OCI-LY7 (cell line): ENCODE results near the gene HOXB5.

Source experiments
- EZH2phosphoT487 ChIP-seq: fragments of 200-600 bp; sonication (generic); IDR thresholded peaks from 2 replicates; pipeline ENCODE4 v1.6.1; 2018; ENCODE audit warnings: low read depth, borderline replicate concordance, mild to moderate bottlenecking, mixed run types, antibody characterized with exemption, low read length, moderate library complexity, mixed read lengths
- TF ChIP-seq, protein P1 (sequence below): fragments of 200-600 bp; sonication (generic); conservative IDR thresholded peaks from 2 replicates; pipeline ENCODE4 v1.5.1; 2014; ENCODE audit warnings: mild to moderate bottlenecking, antibody characterized with exemption, low read length, moderate library complexity, mixed read lengths

DNA sequence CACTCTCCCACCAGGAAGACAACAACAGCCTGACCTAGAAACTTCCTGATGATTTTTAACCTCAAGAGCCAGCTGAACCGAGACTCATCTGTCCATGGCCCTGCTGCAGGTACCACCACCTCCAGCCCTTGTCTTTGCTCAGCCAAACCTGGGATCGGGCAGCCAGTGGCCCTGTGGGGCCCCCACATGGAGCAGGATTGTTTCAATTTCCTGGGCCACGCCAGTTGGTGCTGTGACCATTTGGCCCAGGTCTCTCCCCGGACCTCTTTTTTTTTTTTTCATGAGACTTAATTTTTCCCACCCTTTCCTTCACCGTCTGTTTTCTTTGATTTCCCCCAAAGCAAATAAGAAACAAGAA is 40.4 kb downstream of the HOXB5 start:
- TF ChIP-seq, protein P1, sequence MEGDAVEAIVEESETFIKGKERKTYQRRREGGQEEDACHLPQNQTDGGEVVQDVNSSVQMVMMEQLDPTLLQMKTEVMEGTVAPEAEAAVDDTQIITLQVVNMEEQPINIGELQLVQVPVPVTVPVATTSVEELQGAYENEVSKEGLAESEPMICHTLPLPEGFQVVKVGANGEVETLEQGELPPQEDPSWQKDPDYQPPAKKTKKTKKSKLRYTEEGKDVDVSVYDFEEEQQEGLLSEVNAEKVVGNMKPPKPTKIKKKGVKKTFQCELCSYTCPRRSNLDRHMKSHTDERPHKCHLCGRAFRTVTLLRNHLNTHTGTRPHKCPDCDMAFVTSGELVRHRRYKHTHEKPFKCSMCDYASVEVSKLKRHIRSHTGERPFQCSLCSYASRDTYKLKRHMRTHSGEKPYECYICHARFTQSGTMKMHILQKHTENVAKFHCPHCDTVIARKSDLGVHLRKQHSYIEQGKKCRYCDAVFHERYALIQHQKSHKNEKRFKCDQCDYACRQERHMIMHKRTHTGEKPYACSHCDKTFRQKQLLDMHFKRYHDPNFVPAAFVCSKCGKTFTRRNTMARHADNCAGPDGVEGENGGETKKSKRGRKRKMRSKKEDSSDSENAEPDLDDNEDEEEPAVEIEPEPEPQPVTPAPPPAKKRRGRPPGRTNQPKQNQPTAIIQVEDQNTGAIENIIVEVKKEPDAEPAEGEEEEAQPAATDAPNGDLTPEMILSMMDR, result no peak
- TF ChIP-seq EZH2phosphoT487, result no peak
